ENCODE data around the gene GPAM.

DNA sequence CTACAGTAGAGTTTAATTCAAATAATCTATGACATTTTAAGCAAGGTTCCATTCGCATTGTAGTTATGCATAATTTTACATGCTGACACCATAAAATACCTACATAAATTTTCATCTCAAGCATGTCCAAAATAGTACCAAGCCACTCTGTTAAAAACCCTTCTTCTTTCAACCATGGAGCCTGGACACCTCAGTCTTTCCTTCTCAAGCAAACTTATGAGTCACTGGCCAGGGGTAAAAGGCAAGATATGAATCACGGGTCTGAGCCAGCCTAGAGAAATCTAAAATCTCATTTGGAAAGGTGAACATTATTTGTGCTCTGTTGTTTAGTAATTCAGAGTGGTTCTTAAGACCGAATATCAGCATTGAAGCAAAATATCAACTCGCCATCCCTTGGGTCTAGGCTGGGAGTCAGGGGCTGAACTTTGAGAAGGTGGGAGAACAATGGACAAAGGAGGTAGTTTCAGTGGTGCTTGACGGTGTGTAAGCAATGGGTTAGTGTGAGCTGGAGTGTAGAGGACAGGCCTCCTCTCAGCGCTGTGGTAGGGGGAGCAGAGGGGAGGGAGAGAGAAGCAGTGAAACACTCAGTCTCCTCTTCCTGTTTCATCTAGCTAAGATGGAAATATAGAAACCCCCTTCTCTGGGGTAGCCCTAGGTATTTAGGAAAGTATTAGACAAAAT lies 19.1 kb upstream of the GPAM start:
- TF ChIP-seq, protein P1, sequence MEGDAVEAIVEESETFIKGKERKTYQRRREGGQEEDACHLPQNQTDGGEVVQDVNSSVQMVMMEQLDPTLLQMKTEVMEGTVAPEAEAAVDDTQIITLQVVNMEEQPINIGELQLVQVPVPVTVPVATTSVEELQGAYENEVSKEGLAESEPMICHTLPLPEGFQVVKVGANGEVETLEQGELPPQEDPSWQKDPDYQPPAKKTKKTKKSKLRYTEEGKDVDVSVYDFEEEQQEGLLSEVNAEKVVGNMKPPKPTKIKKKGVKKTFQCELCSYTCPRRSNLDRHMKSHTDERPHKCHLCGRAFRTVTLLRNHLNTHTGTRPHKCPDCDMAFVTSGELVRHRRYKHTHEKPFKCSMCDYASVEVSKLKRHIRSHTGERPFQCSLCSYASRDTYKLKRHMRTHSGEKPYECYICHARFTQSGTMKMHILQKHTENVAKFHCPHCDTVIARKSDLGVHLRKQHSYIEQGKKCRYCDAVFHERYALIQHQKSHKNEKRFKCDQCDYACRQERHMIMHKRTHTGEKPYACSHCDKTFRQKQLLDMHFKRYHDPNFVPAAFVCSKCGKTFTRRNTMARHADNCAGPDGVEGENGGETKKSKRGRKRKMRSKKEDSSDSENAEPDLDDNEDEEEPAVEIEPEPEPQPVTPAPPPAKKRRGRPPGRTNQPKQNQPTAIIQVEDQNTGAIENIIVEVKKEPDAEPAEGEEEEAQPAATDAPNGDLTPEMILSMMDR (IDR thresholded peaks at IDR 0.05) = no peak
- no peak for TF ChIP-seq POLR2A (IDR thresholded peaks at IDR 0.05)
- TF ChIP-seq POLR2AphosphoS5 (IDR thresholded peaks at IDR 0.05) = no peak

Data from gastroesophageal sphincter (tissue), 3 donors.